Keratinocyte (primary cell): Measurements from ENCODE around the gene KLHL29. TPM values are rescaled to one million over a fixed set of nuclear protein-coding genes. Genes with fewer than 3 reads are reported as not detected.

Experiments
- DNase-seq: peaks from one replicate; pipeline ENCODE4 v3.0.0-alpha.2; 2011; ENCODE audit warnings: low read depth, missing footprints, low spot score
- FAIRE-seq: peaks from 2 replicates; lab custom pipeline; 2011; peaks lifted over from hg19 to GRCh38; lab: Jason Lieb, UNC
- H2AFZ ChIP-seq: 2 replicates; pipeline ENCODE4 v1.6.0; 2012; ENCODE audit warnings: low read length, control low read depth, inconsistent platforms; ENCODE audit not compliant: control insufficient read depth
- H3K27ac ChIP-seq: 2 replicates; pipeline ENCODE4 v1.5.1; 2011; ENCODE audit warnings: low read length; ENCODE audit not compliant: control insufficient read depth, insufficient read depth
- H3K27me3 ChIP-seq: 3 replicates; pipeline ENCODE4 v1.6.0; 2011; ENCODE audit warnings: low read length; ENCODE audit not compliant: control insufficient read depth, insufficient read depth; ENCODE audit errors: extremely low read depth
- H3K36me3 ChIP-seq, 2 experiments: 2 replicates in 1 of 2; 3 replicates in 1 of 2; pipeline ENCODE4 v1.5.1; 2011; ENCODE audit warnings: low read length in 2 of 2, mild to moderate bottlenecking in 1 of 2; ENCODE audit not compliant: control insufficient read depth in 2 of 2, insufficient read depth in 2 of 2; ENCODE audit errors: extremely low read depth in 1 of 2
- H3K4me1 ChIP-seq: 3 replicates; pipeline ENCODE4 v1.5.1; 2011; ENCODE audit warnings: low read length; ENCODE audit not compliant: control insufficient read depth, insufficient read depth; ENCODE audit errors: extremely low read depth
- H3K4me2 ChIP-seq: 3 replicates; pipeline ENCODE4 v1.6.0; 2011; ENCODE audit warnings: low read depth, low read length; ENCODE audit not compliant: control insufficient read depth, insufficient read depth; ENCODE audit errors: extremely low read depth
- H3K4me3 ChIP-seq, 3 experiments: fragments of 200-600 bp in 1 of 3; sonication (generic) in 1 of 3; 2 replicates in 2 of 3; 3 replicates in 1 of 3; pipeline ENCODE4 v1.5.1; 2011 to 2016; ENCODE audit warnings: low read length in 3 of 3, mild to moderate bottlenecking in 3 of 3, control low read depth in 2 of 3, inconsistent platforms in 1 of 3, low read depth in 1 of 3, mixed read lengths in 1 of 3, mixed run types in 1 of 3, moderate library complexity in 1 of 3; ENCODE audit not compliant: control insufficient read depth in 2 of 3, insufficient read depth in 2 of 3; ENCODE audit errors: extremely low read depth in 1 of 3
- H3K79me2 ChIP-seq: 2 replicates; pipeline ENCODE4 v1.6.0; 2012; ENCODE audit warnings: low read length; ENCODE audit not compliant: control insufficient read depth, insufficient read depth
- H3K9ac ChIP-seq: 3 replicates; pipeline ENCODE4 v1.6.0; 2011; ENCODE audit warnings: low read length; ENCODE audit not compliant: control insufficient read depth, insufficient read depth; ENCODE audit errors: extremely low read depth
- H3K9me1 ChIP-seq: 3 replicates; pipeline ENCODE4 v1.6.0; 2011; ENCODE audit warnings: low read length; ENCODE audit not compliant: control insufficient read depth, insufficient read depth; ENCODE audit errors: extremely low read depth
- H3K9me3 ChIP-seq: 2 replicates; pipeline ENCODE4 v1.5.1; 2012; ENCODE audit warnings: low read depth, low read length; ENCODE audit not compliant: control insufficient read depth
- H4K20me1 ChIP-seq: 3 replicates; pipeline ENCODE4 v1.6.0; 2011; ENCODE audit warnings: low read length; ENCODE audit not compliant: control insufficient read depth, insufficient read depth; ENCODE audit errors: extremely low read depth
- EZH2 ChIP-seq: IDR thresholded peaks from one replicate; pipeline ENCODE4 v1.6.1; 2012; ENCODE audit warnings: inconsistent platforms, mild to moderate bottlenecking, low read length, moderate library complexity
- dilution Hi-C: fragments of 300-500 bp; cut with MboI; formaldehyde crosslinking; loops from one replicate; pipeline ENCODE4 v1.7.0; 2020; ENCODE audit warnings: low sequenced_read_pairs; ENCODE audit not compliant: extremely low pct_ligation_motif_present
- polyA plus RNA-seq, 5 experiments: library from polyadenylated mRNA; depleted of rRNA in 3 of 5; stranded (reverse) in 3 of 5; stranded (forward) in 1 of 5; unstranded in 1 of 5; fragments of >200 nt; gene quantifications; 1 replicate in 1 of 5; 2 replicates in 3 of 5; 3 replicates in 1 of 5; pipeline versions ENCODE4 v1.2.1 to v1.2.3, GENCODE V29; 2011 to 2012; ENCODE audit warnings: missing spikeins in 2 of 5, low read depth in 1 of 5, low replicate concordance in 1 of 5
- TF ChIP-seq, protein P1 (sequence below), 3 experiments: IDR thresholded peaks in 1 of 3; conservative IDR thresholded peaks in 1 of 3; optimal IDR thresholded peaks in 1 of 3; 2 replicates in 2 of 3; 3 replicates in 1 of 3; pipeline versions ENCODE3 to v1.5.1; 2011; ENCODE audit warnings: low read length in 3 of 3, mild to moderate bottlenecking in 3 of 3, moderate library complexity in 2 of 3, control low read depth in 1 of 3, inconsistent platforms in 1 of 3; ENCODE audit not compliant: insufficient read depth in 2 of 3; ENCODE audit errors: extremely low read depth in 1 of 3

KLHL29 gene
- polyA plus RNA-seq, 1 donor (not counting 4 experiments of a cell fraction or from before 2014, with no cell fraction given), result 4.7 TPM

DNA sequence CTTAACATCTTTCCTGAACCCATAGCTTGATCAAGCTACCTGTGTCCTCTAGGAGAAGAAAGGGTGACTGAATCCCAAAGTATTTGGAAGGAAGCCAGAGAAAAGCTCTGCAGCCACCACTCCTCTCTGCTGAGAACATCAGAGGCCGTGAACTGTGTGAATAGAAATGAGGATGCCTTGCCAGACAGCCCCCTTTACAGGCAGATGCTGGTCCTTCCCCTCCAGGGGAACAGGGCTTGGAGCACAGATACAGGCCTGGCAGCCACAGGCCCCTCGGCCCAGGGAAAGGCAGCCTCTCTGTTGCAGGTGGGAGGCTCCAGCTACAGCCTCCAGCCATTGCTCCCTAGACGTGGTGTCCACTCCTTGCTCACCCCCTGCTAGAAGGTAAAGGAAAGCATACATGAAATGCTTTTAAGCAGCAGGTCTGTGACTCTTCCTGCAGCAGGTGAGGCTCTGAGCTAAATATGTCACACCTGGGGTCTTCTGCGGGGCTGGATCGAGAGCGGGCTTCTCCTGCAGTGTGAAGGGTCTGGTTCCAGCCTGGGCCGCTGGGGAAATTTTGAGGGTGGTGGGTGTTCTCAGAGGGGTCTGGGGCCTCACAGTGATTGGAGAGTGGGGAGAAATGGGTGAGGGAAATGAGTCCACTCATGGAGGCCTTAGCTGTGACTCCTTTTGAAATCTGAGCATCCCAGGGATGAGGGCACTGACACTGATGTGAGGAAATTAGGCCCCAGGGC lies 234.0 kb downstream of the KLHL29 start:
- no peak for TF ChIP-seq EZH2
- TF ChIP-seq, protein P1, sequence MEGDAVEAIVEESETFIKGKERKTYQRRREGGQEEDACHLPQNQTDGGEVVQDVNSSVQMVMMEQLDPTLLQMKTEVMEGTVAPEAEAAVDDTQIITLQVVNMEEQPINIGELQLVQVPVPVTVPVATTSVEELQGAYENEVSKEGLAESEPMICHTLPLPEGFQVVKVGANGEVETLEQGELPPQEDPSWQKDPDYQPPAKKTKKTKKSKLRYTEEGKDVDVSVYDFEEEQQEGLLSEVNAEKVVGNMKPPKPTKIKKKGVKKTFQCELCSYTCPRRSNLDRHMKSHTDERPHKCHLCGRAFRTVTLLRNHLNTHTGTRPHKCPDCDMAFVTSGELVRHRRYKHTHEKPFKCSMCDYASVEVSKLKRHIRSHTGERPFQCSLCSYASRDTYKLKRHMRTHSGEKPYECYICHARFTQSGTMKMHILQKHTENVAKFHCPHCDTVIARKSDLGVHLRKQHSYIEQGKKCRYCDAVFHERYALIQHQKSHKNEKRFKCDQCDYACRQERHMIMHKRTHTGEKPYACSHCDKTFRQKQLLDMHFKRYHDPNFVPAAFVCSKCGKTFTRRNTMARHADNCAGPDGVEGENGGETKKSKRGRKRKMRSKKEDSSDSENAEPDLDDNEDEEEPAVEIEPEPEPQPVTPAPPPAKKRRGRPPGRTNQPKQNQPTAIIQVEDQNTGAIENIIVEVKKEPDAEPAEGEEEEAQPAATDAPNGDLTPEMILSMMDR (optimal IDR thresholded peaks at IDR 0.05 in 1 of 3, IDR thresholded peaks at IDR 0.05 in 1 of 3, conservative IDR thresholded peaks at IDR 0.05 in 1 of 3; ENCODE audit: extremely low read depth in 1 of 3, insufficient read depth in 2 of 3, low read length in 3 of 3), result no peak
- DNase-seq, result no peak

DNA sequence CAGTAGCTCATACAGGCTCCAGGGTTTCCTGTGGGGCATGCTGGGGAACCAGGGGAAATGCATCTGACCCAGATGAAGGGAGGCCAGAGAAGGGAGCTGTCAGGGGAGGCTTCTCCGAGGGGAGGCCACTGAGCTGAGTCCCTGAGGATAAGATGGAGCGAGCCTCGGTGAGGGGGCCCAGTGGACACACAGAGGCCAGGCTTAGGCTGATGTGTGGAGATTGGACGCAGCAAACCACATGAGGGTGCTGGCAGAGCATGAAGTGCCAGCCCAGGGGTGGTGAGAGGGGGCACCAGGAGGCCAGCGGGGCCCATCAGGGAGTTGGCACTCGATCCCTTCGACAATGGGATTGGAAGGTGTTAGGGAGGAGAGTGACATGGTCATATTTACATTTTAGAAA lies 235.0 kb downstream of the KLHL29 start:
- no peak overlapping the region for H3K9ac ChIP-seq

More for the DNA sequence above, 234.0 kb downstream of the KLHL29 start:
- H3K79me2 ChIP-seq, result no peaks in the 10 kb centered on the region
- H3K4me1 ChIP-seq, result no peaks in the 10 kb centered on the region
- H3K27ac ChIP-seq, result no peak overlapping the region
- H3K9ac ChIP-seq, result no peak overlapping the region
- FAIRE-seq, result no peak
- H3K27me3 ChIP-seq, result no peaks in the 10 kb centered on the region
- dilution Hi-C loops, result no loop called here
- peaks cover 2% of the 10 kb centered on the region for H4K20me1 ChIP-seq
- no peaks in the 10 kb centered on the region for H3K9me1 ChIP-seq
- no peak overlapping the region for H3K4me3 ChIP-seq
- H2AFZ ChIP-seq, result no peak overlapping the region
- no peaks in the 10 kb centered on the region for H3K36me3 ChIP-seq
- no peak overlapping the region for H3K4me2 ChIP-seq
- H3K9me3 ChIP-seq, result no peaks in the 10 kb centered on the region

More for the DNA sequence above, 235.0 kb downstream of the KLHL29 start:
- no peaks in the 10 kb centered on the region for H3K79me2 ChIP-seq
- TF ChIP-seq, protein P1 (optimal IDR thresholded peaks at IDR 0.05 in 1 of 3, IDR thresholded peaks at IDR 0.05 in 1 of 3, conservative IDR thresholded peaks at IDR 0.05 in 1 of 3; ENCODE audit: extremely low read depth in 1 of 3, insufficient read depth in 2 of 3, low read length in 3 of 3), result no peak
- no peaks in the 10 kb centered on the region for H3K27me3 ChIP-seq
- no peaks in the 10 kb centered on the region for H3K36me3 ChIP-seq
- no peak overlapping the region for H3K4me2 ChIP-seq
- no peak for FAIRE-seq
- dilution Hi-C loops, result no loop called here
- H3K9me1 ChIP-seq, result no peaks in the 10 kb centered on the region
- no peak overlapping the region for H2AFZ ChIP-seq
- no peak for DNase-seq
- no peaks in the 10 kb centered on the region for H3K9me3 ChIP-seq
- H3K27ac ChIP-seq, result no peak overlapping the region
- H3K4me1 ChIP-seq, result no peaks in the 10 kb centered on the region
- H3K4me3 ChIP-seq, result no peak overlapping the region
- no peaks in the 10 kb centered on the region for H4K20me1 ChIP-seq
